DND-41 (cell line): ENCODE results near the gene SGO2.

Experiments used
- ATAC-seq: fragments of 200-7000 bp; cut with Tn5 transposase; 3 replicates; pipeline ENCODE4 v1.9.1; 2021; ENCODE audit warnings: low read depth; ENCODE audit not compliant: insufficient read depth
- DNase-seq: peaks from one replicate; pipeline ENCODE4 v3.0.0-alpha.2; 2020
- H2AFZ ChIP-seq: 2 replicates; pipeline ENCODE4 v1.6.0; 2012; ENCODE audit warnings: low read depth, low read length
- H3K27ac ChIP-seq: 2 replicates; pipeline ENCODE4 v1.5.1; 2012; ENCODE audit warnings: low read length, inconsistent platforms
- H3K27me3 ChIP-seq: fragments of 200-600 bp; sonication (generic); 2 replicates; pipeline ENCODE4 v1.6.0; 2012; ENCODE audit warnings: low read length, mild to moderate bottlenecking, inconsistent platforms; ENCODE audit not compliant: insufficient read depth, poor library complexity
- H3K36me3 ChIP-seq: 2 replicates; pipeline ENCODE4 v1.5.1; 2012; ENCODE audit warnings: low read length, inconsistent platforms; ENCODE audit not compliant: insufficient read depth
- H3K4me1 ChIP-seq: 2 replicates; pipeline ENCODE4 v1.5.1; 2012; ENCODE audit warnings: mild to moderate bottlenecking, low read length; ENCODE audit not compliant: insufficient read depth
- H3K4me2 ChIP-seq: 2 replicates; pipeline ENCODE4 v1.6.0; 2012; ENCODE audit warnings: mild to moderate bottlenecking, moderate library complexity, low read length, inconsistent platforms; ENCODE audit not compliant: insufficient read depth
- H3K4me3 ChIP-seq, 2 experiments: fragments of 200-600 bp in 1 of 2; shearing (Covaris generic) in 1 of 2; 2 replicates each; pipeline ENCODE4 v1.5.1; 2012 to 2016; ENCODE audit warnings: inconsistent platforms in 2 of 2, low read length in 2 of 2, mild to moderate bottlenecking in 2 of 2, low read depth in 1 of 2, moderate library complexity in 1 of 2
- H3K79me2 ChIP-seq: 2 replicates; pipeline ENCODE4 v1.6.0; 2012; ENCODE audit warnings: low read length, inconsistent platforms; ENCODE audit not compliant: insufficient read depth
- H3K9ac ChIP-seq: 2 replicates; pipeline ENCODE4 v1.6.0; 2012; ENCODE audit warnings: low read depth, mild to moderate bottlenecking, inconsistent platforms, low read length, moderate library complexity
- H3K9me3 ChIP-seq: 2 replicates; pipeline ENCODE4 v1.5.1; 2012; ENCODE audit warnings: low read length, moderate library complexity, mild to moderate bottlenecking, inconsistent platforms; ENCODE audit not compliant: insufficient read depth, severe bottlenecking
- H4K20me1 ChIP-seq: 2 replicates; pipeline ENCODE4 v1.6.0; 2012; ENCODE audit warnings: low read length; ENCODE audit not compliant: insufficient read depth
- EZH2 ChIP-seq: IDR thresholded peaks from 3 replicates; pipeline ENCODE4 v1.6.1; 2012; ENCODE audit warnings: borderline replicate concordance, low read depth, mild to moderate bottlenecking, moderate library complexity, low read length, inconsistent platforms; ENCODE audit not compliant: severe bottlenecking
- TF ChIP-seq, protein P1 (sequence below): IDR thresholded peaks from 2 replicates; pipeline ENCODE4 v1.5.1; 2012; ENCODE audit warnings: borderline replicate concordance, low read length, moderate library complexity, mild to moderate bottlenecking; ENCODE audit not compliant: poor library complexity, severe bottlenecking; ENCODE audit errors: extremely low read depth

SGO2 gene

DNA sequence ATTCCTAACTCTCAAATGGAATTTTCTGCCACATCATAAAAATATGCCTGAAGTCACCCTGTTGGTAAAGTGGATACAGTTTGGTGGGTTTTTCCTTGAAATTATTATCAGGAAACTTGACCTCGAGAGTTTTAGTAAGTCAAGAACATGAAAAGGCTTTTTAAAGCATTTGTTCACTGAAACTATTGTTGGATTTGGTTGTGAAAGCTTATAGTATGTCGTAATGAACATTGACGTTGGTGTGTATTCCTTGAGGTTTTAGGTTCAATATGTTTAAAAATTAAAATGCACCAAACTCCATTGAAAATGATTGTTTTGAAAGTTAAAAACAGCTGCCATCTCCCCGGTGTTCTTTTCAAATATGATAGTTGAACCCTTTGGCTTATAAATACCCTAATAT is 90.6 kb downstream of the SGO2 start:
- Histone ChIP-seq H3K27ac (no peak overlapping the region), H3K9ac (no peak overlapping the region), H3K27me3 (peaks cover 9% of the 10 kb centered on the region), H3K4me1 (no peaks in the 10 kb centered on the region), H4K20me1 (no peaks in the 10 kb centered on the region), H3K36me3 (no peaks in the 10 kb centered on the region), H3K4me3 (no peak overlapping the region), H3K9me3 (no peaks in the 10 kb centered on the region), H3K79me2 (no peaks in the 10 kb centered on the region), H2AFZ (no peak overlapping the region), H3K4me2 (no peak overlapping the region)
- DNase-seq (no peak), ATAC-seq (no peak)
- no peak for TF ChIP-seq EZH2
- TF ChIP-seq, protein P1, sequence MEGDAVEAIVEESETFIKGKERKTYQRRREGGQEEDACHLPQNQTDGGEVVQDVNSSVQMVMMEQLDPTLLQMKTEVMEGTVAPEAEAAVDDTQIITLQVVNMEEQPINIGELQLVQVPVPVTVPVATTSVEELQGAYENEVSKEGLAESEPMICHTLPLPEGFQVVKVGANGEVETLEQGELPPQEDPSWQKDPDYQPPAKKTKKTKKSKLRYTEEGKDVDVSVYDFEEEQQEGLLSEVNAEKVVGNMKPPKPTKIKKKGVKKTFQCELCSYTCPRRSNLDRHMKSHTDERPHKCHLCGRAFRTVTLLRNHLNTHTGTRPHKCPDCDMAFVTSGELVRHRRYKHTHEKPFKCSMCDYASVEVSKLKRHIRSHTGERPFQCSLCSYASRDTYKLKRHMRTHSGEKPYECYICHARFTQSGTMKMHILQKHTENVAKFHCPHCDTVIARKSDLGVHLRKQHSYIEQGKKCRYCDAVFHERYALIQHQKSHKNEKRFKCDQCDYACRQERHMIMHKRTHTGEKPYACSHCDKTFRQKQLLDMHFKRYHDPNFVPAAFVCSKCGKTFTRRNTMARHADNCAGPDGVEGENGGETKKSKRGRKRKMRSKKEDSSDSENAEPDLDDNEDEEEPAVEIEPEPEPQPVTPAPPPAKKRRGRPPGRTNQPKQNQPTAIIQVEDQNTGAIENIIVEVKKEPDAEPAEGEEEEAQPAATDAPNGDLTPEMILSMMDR, result no peak

DNA sequence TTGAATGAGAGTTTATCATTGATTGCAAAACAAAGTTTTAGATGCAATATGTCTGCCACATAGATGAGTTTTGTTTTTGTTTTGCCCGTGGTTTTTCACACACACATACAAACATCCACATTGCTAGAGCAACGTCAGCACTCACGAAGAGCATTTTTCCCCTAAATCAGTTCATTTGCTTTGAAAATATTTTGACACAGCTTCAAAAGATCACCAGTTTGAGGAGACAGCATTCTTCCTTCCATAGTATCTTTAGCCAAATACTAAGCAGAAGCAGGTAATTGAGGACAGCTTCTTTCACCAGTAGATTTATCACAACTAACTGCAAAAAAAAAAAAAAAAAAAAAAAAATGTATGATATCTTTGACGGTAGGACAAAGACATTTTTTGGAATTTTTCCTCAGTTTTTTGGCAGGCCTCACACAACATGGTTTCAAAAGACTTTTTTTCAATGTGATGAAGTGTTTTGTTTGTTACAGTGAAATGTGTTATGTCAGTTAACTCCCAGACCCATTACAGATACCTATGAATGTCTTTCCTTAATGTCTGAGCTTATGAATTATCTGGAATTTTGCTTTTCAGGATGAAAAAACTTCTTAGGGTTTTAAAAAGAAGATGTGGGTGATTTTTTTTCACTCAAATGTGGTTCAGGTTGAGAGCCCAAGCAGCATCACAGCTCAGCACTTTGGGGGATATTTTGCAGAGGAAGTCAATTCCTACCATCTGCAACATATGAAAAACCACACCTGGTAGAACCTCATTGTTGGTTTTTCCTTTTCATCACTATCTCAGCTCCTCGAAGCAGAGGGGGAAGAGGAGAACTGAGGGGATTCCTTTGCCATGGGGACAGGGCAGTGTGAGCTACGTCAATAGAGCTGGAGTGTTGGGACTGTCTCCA is 91.4 kb downstream of the SGO2 start:
- Histone ChIP-seq H2AFZ (no peak overlapping the region), H4K20me1 (no peaks in the 10 kb centered on the region), H3K4me2 (no peak overlapping the region), H3K36me3 (no peaks in the 10 kb centered on the region), H3K4me3 (no peak overlapping the region), H3K4me1 (no peaks in the 10 kb centered on the region), H3K27ac (no peak overlapping the region), H3K79me2 (no peaks in the 10 kb centered on the region), H3K9me3 (no peaks in the 10 kb centered on the region), H3K27me3 (peaks cover 9% of the 10 kb centered on the region), H3K9ac (no peak overlapping the region)
- TF ChIP-seq EZH2, result no peak
- TF ChIP-seq, protein P1, result no peak
- DNase-seq (no peak), ATAC-seq (peak; percentile 40; the same call in 2 of the 3 replicates)

DNA sequence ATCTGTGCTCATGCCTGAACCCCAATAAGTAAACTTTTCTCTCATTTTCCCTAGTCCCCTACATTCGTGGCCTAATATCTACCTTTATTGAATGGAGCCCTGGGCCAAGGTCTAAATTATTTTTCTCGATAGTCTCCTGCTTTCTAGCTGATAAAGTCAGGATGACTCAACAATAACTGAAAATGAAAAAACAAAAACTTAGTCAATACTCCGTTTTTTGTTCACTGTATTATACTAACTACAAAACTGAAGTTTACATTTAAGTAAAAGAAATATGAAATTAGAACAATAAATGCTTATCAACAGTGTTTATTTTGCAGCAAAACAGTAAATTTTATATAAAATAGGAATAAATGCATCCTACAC is 92.0 kb downstream of the SGO2 start:
- H2AFZ ChIP-seq, result no peak overlapping the region
- no peak overlapping the region for H3K4me2 ChIP-seq
- TF ChIP-seq, protein P1, result no peak
- TF ChIP-seq EZH2, result no peak
- no peak overlapping the region for H3K27ac ChIP-seq
- ATAC-seq (no peak), DNase-seq (no peak)
- no peaks in the 10 kb centered on the region for H3K9me3 ChIP-seq
- peaks cover 9% of the 10 kb centered on the region for H3K27me3 ChIP-seq
- no peak overlapping the region for H3K4me3 ChIP-seq
- no peaks in the 10 kb centered on the region for H3K4me1 ChIP-seq
- no peaks in the 10 kb centered on the region for H3K79me2 ChIP-seq
- no peaks in the 10 kb centered on the region for H4K20me1 ChIP-seq
- H3K36me3 ChIP-seq, result no peaks in the 10 kb centered on the region
- H3K9ac ChIP-seq, result no peak overlapping the region
